HTERT RPE-1 (cell line): ENCODE data around the gene RASL10B.
"Not testable (repeated sequence)": the region's sequence is repeated elsewhere in the genome, so short reads cannot be mapped to it uniquely, and the experiment has no call there.

ENCODE experiments used
- in situ Hi-C: fragments of 300-500 bp; cut with MboI; formaldehyde crosslinking; loops from 4 replicates; pipeline ENCODE4 v1.14.3; 2020; ENCODE audit warnings: low sequenced_read_pairs

The RASL10B gene, protein sequence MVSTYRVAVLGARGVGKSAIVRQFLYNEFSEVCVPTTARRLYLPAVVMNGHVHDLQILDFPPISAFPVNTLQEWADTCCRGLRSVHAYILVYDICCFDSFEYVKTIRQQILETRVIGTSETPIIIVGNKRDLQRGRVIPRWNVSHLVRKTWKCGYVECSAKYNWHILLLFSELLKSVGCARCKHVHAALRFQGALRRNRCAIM

GRCh38 chr17:35731239-35731916, at the start of gene RASL10B:
TSS of gene RASL10B (plus strand) at chr17:35731639. CDS start at chr17:35735185, 3,546 bp downstream.
- in situ Hi-C loops = no loop called here

DNA sequence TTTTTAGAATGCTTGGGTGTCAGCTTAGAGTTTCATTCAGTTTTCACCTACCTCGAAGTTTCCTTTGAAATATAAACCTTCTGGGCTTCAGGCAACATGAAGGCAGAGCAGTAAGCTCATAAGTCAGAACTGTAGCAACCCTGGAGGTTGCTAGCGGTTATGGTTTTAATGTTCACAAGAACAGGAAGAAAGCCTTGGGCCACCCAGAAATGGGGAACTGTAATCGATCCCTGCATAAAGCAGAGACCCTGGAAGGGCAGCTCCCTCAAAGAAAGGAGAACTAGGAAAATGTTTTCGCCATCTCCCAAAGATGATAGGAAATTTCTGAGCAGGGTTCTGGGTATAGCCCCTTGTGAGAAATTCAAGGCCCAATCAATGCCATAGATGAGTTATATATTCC, 47.8 kb upstream of the RASL10B start:
- in situ Hi-C loops = no loop called here

GRCh38 chr17:35684055-35684802, 47.2 kb upstream of the RASL10B start:
- in situ Hi-C loops = no loop called here

DNA sequence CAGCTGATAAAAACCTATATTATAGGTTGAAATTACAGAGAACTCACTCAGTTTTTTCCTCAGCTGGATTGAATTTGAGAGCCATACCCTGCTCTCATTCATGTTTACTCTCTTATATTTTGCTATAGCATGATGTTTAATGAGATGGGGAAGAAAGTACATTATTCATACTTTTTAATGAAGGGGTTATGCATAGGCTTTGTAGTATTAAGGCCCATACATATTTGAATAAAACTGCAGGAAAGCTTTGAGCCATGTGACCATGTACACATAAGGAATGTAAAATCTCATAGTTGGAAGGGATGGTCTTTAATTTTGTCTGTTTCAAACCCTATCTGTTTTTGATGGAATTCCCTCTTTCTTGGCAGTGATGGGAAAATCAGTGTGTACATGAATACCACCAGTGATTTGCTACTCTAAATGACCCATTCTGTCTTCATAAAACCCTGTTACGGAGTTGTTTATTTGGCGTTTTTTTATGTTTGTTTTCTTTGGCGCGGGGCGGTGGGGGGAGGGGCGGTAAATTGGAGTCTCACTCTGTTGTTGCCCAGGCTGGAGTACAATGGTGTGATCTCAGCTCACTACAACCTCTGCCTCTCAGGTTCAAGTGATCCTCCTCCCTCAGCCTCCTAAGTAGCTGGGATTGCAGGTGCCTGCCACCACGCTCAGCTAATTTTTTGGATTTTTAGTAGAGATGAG, 38.8 kb upstream of the RASL10B start:
- in situ Hi-C loops = no loop called here

DNA sequence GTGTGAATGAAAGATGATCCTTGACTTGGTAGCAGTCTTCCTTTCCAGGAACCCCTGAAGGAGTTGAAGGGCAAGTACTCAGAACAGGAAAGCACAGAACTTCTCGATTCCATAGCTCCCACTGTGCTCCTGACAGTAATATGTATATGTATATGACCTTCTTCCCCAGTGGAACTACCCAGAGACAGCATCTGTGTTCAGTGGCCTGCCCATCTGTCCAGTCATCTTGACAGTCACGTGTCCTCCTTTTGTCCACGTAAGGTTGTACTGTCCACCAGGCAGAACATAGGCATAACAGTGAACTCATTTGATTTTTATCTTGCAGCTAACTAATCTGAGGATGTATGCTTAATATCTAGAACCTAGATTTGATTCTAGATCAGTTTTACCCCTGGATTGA, 37.8 kb upstream of the RASL10B start:
- in situ Hi-C loops = no loop called here

GRCh38 chr17:35694906-35695305, 36.5 kb upstream of the RASL10B start:
- in situ Hi-C loops = no loop called here

DNA sequence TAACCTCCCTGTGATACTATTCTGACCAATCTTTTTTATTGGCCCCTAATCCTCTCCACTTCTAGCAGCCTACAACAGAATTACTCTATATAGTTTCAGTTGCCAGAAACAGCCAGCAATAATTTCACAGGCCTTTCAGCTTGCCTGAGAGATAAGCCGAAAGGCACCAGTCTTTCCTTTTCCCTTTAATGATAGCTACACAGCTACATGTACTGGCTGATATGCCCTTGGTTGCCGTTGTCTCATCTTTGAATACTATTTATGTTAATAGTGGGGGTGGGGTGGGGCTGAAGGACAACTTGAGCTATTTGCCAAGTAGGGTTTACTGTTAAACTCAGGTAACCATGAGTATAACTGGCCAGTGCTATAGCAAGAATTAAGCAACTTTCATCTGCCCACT, 35.8 kb upstream of the RASL10B start:
- in situ Hi-C loops = no loop called here

DNA sequence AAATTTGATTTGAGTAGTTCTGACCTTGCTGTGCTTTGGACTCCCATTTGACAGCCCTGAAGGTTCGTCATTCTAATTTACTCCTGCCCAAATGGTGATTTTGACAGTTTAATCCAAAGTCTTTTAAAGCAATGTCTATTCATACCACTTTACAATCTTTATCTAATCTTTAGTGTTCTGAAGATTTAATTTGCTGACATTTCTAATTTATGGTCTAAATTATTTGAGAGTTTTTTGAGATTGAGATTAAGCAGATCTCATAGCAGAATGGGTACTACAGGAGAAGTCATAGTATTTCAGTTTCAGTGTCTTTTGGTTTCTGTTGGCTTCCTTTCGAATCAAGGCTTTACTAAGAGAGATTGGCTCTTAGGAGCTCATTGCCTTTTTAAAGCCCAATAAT, 32.6 kb upstream of the RASL10B start:
- in situ Hi-C loops = no loop called here

DNA sequence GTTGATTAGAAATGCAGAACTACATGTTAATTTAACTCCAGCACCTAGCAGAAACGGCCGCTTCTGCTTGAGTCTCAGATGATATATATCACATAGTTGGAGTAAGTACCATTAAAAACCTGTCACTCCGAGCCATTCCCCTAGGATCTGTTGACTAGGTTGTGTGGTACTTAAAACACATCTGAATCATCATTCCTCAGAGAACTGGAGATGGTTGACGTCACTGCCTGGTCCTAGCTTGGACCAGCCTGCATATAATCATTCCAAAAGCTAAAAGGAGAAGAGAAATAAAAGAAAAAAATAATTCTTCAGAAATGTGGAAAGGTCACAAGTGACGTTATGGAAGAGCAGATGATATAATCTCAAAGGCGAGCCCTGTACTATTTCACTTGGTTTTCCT, 31.3 kb upstream of the RASL10B start:
- in situ Hi-C loops = no loop called here

DNA sequence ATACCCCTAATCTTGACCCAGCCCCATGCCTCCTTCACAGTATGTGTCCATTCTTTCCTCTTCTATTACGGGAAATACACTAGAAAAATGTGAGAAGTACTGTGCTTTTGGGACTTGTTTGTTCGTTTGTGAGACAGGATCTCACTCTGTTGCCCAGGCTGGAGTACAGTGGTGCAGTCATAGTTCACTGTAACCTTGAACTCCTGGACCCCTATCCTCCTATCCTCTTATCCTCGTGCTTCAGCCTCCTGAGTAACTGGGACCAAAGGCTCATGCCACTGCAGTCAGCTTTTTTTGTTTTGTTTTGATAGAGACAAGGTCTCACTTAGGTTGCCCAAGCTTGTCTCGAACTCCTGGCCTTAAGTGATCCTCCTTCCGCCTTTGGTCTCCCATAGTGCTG, 29.9 kb upstream of the RASL10B start:
- in situ Hi-C loops = no loop called here

GRCh38 chr17:35703308-35703707, 28.1 kb upstream of the RASL10B start:
- in situ Hi-C loops = not testable (repeated sequence)

DNA sequence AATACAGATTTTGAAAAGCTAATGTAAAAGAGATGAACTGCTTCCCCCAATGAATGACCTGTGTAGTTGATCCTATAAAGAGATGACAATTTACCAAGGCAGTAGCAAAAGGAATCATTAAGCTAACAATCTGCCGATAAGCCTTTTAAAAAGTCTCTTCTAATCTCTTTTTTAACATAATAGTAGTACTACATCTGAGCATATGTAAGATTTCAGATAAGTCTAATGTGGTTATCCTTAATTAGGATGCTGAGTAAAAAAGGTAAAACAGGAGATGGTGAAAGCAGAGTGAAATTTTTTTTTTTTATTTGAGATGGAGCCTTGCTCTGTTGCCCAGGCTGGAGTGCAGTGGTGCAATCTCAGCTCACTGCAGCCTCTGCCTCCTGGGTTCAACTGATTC, 26.2 kb upstream of the RASL10B start:
- in situ Hi-C loops = no loop called here

GRCh38 chr17:35705705-35706104, 25.7 kb upstream of the RASL10B start:
- in situ Hi-C loops = no loop called here

DNA sequence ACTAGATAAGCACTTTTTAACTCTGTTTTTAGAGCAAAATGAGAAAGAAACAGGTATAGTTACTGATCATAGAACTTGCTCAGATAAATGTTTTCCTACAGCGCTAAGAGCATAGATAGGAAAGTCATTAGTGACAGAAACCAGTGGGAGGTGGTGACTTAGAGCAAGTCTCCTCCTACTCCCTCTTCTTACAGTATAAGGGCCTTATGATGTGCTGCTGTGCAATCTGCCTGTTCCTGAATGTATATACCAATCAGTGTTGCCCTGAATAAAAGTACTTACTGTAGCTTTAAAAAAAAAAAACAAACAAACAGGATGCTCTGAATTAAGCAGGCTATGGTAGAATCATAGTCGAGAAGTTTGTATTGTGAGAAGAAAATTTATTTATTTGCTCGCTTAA, 23.3 kb upstream of the RASL10B start:
- in situ Hi-C loops = no loop called here

GRCh38 chr17:35708951-35709350, 22.5 kb upstream of the RASL10B start:
- in situ Hi-C loops = no loop called here

DNA sequence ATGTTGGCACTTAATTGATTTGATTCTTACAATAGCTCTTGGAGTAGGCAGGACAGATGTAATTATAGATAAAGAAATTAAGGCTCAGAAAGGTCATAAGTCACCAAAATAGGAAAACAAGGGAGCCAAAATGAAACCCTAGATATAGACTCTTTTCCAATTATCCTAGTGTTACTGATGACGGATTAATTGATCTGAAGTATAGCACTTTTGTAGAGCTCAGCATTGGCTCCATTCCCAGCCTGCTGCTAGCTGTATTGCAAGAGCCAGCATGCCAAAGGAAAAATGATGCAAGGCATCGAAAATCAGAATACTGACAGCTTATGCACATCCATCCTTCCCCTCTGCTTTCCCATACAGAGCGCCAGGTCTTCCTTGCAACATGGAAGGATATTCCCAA, 21.6 kb upstream of the RASL10B start:
- in situ Hi-C loops = no loop called here

DNA sequence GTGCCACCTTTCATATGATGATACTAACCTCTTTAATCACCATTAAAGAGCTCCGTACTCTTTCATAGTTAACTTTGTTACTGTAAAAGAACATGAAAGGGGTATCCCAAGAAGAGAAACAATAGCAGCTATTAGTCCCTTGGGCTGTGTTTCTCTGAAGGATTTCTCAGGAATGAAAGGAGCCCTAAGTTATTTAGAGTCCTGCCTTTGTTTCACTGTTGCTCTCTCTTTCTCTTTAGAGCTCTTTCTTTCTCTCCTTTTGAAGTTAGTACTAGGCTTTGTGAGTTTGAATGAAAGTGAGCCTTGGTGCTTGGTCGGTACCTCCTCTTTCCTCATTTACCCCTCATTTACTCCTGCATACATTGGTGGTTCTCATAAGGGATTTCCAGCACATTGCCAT, 20.5 kb upstream of the RASL10B start:
- in situ Hi-C loops = no loop called here

- in situ Hi-C loops = no loop called here
Observed at GRCh38 chr17:35713069-35713728, 18.2 kb upstream of the RASL10B start.

DNA sequence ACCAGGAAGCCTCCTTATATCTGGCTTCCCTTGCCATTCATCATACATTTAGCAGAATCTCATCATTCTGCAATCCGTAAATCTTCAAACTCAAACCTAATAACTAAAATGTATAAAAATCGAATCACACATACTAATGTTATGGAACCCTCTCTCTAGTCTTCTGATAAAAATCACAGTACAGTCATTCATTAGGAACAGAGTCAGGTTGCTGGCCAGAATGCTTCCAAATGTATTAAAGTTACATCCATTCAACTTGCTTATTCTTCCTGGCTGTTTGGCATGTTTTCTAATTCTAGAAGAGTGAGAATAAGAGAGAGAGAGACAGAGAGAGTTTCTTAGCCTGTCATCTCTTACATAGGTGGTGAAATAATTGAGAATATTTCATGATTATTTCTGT, 16.5 kb upstream of the RASL10B start:
- in situ Hi-C loops = no loop called here

DNA sequence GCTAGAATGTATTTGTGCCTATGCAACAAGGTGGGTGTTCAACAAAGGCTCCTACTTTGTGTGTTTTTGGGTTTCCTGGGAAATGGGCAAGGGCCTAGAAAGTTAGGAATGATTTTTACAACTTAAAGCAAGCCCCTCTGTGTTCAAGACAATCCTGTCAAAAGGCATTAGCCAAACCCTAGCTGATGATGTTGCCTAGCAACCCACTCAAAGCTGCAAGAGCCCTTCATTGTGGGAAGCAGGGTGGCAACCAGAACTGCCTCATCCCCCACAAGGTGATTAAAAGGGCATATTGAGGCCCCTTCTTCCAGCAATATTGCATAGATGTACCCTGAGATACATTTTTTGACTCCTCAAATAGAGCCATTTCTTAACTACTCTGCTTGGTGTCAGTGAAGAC, 16.0 kb upstream of the RASL10B start:
- in situ Hi-C loops = no loop called here

- in situ Hi-C loops = no loop called here
Observed at GRCh38 chr17:35716173-35716572, 15.3 kb upstream of the RASL10B start.
